OCI-LY1 (cell line): Measurements from ENCODE around the gene PRDM15.

Experiments used
- EZH2 ChIP-seq: fragments of 200-600 bp; sonication (generic), shearing (Covaris generic); IDR thresholded peaks from 2 replicates; pipeline ENCODE4 v1.8.0; 2017; ENCODE audit warnings: borderline replicate concordance, mixed run types, mild to moderate bottlenecking, antibody characterized with exemption, low read length, moderate library complexity, mixed read lengths
- TF ChIP-seq, protein P1 (sequence below): fragments of 200-600 bp; sonication (generic), shearing (Covaris generic); IDR thresholded peaks from 2 replicates; pipeline ENCODE4 v1.5.1; 2017; ENCODE audit warnings: mild to moderate bottlenecking, antibody characterized with exemption, low read length, moderate library complexity, mixed read lengths

DNA sequence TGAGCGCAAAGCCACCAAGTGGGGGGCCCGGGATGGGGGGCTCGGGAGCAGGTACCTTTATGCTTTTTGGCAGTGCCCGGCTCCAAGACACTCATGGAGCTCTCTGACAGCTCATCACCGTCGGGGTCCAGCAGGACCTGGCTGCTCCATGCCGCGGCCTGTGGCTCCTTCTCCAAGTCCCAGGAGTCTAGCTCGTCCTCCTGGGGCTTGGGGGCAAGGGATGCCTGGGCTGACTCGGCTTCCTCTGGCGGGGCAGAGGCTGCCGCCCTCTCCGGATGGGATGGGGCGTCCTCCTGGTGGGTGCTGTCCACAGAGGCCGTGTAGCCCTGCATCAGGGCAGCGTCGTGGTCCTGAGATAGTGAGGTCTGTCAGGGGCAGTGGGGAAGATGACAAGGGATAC is 19.9 kb upstream of the PRDM15 start:
- TF ChIP-seq, protein P1, sequence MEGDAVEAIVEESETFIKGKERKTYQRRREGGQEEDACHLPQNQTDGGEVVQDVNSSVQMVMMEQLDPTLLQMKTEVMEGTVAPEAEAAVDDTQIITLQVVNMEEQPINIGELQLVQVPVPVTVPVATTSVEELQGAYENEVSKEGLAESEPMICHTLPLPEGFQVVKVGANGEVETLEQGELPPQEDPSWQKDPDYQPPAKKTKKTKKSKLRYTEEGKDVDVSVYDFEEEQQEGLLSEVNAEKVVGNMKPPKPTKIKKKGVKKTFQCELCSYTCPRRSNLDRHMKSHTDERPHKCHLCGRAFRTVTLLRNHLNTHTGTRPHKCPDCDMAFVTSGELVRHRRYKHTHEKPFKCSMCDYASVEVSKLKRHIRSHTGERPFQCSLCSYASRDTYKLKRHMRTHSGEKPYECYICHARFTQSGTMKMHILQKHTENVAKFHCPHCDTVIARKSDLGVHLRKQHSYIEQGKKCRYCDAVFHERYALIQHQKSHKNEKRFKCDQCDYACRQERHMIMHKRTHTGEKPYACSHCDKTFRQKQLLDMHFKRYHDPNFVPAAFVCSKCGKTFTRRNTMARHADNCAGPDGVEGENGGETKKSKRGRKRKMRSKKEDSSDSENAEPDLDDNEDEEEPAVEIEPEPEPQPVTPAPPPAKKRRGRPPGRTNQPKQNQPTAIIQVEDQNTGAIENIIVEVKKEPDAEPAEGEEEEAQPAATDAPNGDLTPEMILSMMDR = no peak
- no peak for TF ChIP-seq EZH2
